OCI-LY7 (cell line): Measurements from ENCODE around the gene FYN.

Experiments used
- EZH2phosphoT487 ChIP-seq: fragments of 200-600 bp; sonication (generic); IDR thresholded peaks from 2 replicates; pipeline ENCODE4 v1.6.1; 2018; ENCODE audit warnings: low read depth, borderline replicate concordance, mild to moderate bottlenecking, mixed run types, antibody characterized with exemption, low read length, moderate library complexity, mixed read lengths
- TF ChIP-seq, protein P1 (sequence below): fragments of 200-600 bp; sonication (generic); conservative IDR thresholded peaks from 2 replicates; pipeline ENCODE4 v1.5.1; 2014; ENCODE audit warnings: mild to moderate bottlenecking, antibody characterized with exemption, low read length, moderate library complexity, mixed read lengths

DNA sequence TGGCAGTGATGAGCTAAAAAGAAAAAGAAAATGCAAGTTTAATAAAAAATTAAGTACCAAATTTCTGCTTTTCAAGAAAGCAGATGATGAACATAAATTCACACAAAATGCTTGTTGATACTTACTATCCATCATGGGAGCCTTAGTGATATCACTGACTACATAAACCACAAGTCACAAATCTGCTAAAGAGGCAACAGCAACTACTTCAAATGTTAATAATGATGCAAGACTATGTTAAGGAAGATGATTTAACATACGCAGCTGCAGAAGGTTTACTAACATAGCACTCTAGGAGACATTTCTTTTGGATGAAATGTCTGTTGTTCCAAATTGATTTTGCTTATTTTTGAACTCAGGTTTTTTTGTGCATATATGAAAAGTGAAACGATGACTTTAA, 18.6 kb downstream of the FYN start:
- TF ChIP-seq, protein P1, sequence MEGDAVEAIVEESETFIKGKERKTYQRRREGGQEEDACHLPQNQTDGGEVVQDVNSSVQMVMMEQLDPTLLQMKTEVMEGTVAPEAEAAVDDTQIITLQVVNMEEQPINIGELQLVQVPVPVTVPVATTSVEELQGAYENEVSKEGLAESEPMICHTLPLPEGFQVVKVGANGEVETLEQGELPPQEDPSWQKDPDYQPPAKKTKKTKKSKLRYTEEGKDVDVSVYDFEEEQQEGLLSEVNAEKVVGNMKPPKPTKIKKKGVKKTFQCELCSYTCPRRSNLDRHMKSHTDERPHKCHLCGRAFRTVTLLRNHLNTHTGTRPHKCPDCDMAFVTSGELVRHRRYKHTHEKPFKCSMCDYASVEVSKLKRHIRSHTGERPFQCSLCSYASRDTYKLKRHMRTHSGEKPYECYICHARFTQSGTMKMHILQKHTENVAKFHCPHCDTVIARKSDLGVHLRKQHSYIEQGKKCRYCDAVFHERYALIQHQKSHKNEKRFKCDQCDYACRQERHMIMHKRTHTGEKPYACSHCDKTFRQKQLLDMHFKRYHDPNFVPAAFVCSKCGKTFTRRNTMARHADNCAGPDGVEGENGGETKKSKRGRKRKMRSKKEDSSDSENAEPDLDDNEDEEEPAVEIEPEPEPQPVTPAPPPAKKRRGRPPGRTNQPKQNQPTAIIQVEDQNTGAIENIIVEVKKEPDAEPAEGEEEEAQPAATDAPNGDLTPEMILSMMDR: no peak
- TF ChIP-seq EZH2phosphoT487: no peak
